Measurements from ENCODE around the gene UBL4A. TPM values are rescaled to one million over a fixed set of nuclear protein-coding genes. Genes with fewer than 3 reads are reported as not detected.

Gene UBL4A
- total and polyA plus RNA-seq, 2 of the 13 experiments (the other 11 are each of a cell fraction or from before 2014, with no cell fraction given), result 16.8 to 25.5 TPM

DNA sequence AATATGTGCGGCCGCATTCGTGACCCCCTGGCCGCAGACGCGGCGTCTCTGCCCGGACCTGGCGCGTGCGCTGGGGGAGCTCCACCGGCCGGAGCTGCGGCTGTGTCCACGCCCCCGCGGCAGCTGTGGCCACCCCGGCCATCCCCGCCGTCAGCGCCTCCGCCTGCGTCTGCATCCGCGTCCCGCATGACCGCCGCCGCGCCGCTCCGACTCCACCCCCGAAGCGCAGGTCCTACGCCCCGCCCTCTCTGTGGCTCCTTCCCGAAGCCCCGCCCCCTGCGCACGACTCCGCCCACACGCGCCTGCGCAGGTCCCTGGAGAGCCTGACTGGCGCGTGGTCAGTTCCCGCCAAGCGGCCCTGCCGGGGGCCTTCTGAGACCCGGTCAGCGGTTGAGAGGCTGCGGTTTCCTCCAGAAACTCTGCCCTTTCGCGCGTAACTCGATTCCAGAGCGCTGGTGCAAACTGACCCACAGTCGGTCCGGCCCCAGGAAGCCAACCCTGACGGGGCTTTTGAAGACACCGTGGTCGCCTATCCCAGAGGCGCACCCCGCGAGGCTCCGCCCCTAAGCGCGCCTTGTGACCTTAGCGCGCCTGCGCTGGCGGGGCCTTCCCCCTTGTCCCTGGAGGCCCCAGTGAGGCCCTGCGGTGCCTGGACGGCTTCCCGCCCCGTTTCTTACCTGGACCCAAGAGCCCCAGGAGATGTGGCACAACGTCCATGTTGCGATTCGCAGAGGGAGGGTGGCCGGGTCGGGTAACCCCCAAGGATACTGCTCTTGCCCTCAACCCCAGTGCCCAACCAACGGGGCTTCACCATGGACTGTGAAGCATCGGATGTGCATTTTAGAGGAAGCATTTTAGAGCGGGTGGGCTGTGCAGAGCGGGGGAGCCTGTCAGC, 7.4 kb downstream of the UBL4A start, which contains the start of gene LAGE3 (continued):
- TF ChIP-seq, protein P1, sequence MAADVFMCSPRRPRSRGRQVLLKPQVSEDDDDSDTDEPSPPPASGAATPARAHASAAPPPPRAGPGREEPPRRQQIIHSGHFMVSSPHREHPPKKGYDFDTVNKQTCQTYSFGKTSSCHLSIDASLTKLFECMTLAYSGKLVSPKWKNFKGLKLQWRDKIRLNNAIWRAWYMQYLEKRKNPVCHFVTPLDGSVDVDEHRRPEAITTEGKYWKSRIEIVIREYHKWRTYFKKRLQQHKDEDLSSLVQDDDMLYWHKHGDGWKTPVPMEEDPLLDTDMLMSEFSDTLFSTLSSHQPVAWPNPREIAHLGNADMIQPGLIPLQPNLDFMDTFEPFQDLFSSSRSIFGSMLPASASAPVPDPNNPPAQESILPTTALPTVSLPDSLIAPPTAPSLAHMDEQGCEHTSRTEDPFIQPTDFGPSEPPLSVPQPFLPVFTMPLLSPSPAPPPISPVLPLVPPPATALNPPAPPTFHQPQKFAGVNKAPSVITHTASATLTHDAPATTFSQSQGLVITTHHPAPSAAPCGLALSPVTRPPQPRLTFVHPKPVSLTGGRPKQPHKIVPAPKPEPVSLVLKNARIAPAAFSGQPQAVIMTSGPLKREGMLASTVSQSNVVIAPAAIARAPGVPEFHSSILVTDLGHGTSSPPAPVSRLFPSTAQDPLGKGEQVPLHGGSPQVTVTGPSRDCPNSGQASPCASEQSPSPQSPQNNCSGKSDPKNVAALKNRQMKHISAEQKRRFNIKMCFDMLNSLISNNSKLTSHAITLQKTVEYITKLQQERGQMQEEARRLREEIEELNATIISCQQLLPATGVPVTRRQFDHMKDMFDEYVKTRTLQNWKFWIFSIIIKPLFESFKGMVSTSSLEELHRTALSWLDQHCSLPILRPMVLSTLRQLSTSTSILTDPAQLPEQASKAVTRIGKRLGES (CRISPR knock-in tag; IDR thresholded peaks at IDR 0.05; ENCODE audit: borderline replicate concordance), result 0 out of 2 replicates have a peak, but pooled peaks have one; percentile 36
- TF ChIP-seq, protein P2, sequence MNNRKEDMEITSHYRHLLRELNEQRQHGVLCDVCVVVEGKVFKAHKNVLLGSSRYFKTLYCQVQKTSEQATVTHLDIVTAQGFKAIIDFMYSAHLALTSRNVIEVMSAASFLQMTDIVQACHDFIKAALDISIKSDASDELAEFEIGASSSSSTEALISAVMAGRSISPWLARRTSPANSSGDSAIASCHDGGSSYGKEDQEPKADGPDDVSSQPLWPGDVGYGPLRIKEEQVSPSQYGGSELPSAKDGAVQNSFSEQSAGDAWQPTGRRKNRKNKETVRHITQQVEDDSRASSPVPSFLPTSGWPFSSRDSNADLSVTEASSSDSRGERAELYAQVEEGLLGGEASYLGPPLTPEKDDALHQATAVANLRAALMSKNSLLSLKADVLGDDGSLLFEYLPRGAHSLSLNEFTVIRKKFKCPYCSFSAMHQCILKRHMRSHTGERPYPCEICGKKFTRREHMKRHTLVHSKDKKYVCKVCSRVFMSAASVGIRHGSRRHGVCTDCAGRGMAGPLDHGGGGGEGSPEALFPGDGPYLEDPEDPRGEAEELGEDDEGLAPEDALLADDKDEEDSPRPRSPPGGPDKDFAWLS (CRISPR knock-in tag; IDR thresholded peaks at IDR 0.05; ENCODE audit: borderline replicate concordance), result no peak
- TF ChIP-seq ZMYM2 (CRISPR knock-in tag; IDR thresholded peaks at IDR 0.05) (no peak), FOXA1 (IDR thresholded peaks at IDR 0.05) (no peak), FOXA1 (CRISPR knock-in tag; IDR thresholded peaks at IDR 0.05) (no peak), KDM1A (CRISPR knock-in tag; IDR thresholded peaks at IDR 0.05) (no peak), ZFX (CRISPR knock-in tag; IDR thresholded peaks at IDR 0.05; ENCODE audit: low read depth) (peak; percentile 67), ZNF773 (CRISPR knock-in tag; IDR thresholded peaks at IDR 0.05; ENCODE audit: borderline replicate concordance) (no peak), FOXK1 (CRISPR knock-in tag; IDR thresholded peaks at IDR 0.05; ENCODE audit: borderline replicate concordance, low read depth) (no peak), ARNT2 (CRISPR knock-in tag; IDR thresholded peaks at IDR 0.05; ENCODE audit: low read depth) (peak; percentile 75; the same call in 1 of the 2 replicates), RFXAP (CRISPR knock-in tag; IDR thresholded peaks at IDR 0.05; ENCODE audit: borderline replicate concordance) (no peak), JDP2 (CRISPR knock-in tag; IDR thresholded peaks at IDR 0.05; ENCODE audit: borderline replicate concordance) (no peak), ZNF556 (CRISPR knock-in tag; IDR thresholded peaks at IDR 0.05; ENCODE audit: borderline replicate concordance) (no peak), GABPB1 (CRISPR knock-in tag; IDR thresholded peaks at IDR 0.05) (peak; percentile 58; the same call in 1 of the 2 replicates), NR2F1 (CRISPR knock-in tag; IDR thresholded peaks at IDR 0.05) (no peak), SMAD1 (CRISPR knock-in tag; IDR thresholded peaks at IDR 0.05; ENCODE audit: borderline replicate concordance, low read depth) (no peak), REXO4 (CRISPR knock-in tag; IDR thresholded peaks at IDR 0.05; ENCODE audit: borderline replicate concordance) (no peak), ZNF567 (CRISPR knock-in tag; IDR thresholded peaks at IDR 0.05; ENCODE audit: borderline replicate concordance) (no peak), GATAD2A (CRISPR knock-in tag; IDR thresholded peaks at IDR 0.05) (no peak), PHF20 (CRISPR knock-in tag; IDR thresholded peaks at IDR 0.05) (no peak)
- TF ChIP-seq, protein P3, sequence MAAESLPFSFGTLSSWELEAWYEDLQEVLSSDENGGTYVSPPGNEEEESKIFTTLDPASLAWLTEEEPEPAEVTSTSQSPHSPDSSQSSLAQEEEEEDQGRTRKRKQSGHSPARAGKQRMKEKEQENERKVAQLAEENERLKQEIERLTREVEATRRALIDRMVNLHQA (CRISPR knock-in tag; IDR thresholded peaks at IDR 0.05), result no peak
- TF ChIP-seq, protein P4, sequence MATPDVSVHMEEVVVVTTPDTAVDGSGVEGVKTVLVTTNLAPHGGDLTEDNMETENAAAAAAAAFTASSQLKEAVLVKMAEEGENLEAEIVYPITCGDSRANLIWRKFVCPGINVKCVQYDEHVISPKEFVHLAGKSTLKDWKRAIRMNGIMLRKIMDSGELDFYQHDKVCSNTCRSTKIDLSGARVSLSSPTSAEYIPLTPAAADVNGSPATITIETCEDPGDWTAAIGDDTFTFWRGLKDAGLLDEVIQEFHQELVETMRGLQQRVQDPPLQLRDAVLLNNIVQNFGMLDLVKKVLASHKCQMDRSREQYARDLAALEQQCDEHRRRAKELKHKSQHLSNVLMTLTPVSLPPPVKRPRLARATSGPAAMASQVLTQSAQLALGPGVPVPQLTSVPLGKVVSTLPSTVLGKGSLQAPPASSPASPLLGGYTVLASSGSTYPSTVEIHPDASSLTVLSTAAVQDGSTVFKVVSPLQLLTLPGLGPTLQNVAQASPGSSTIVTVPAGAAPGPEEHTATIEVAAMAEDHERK (CRISPR knock-in tag; IDR thresholded peaks at IDR 0.05; ENCODE audit: low read depth), result no peak
- TF ChIP-seq, protein P5, sequence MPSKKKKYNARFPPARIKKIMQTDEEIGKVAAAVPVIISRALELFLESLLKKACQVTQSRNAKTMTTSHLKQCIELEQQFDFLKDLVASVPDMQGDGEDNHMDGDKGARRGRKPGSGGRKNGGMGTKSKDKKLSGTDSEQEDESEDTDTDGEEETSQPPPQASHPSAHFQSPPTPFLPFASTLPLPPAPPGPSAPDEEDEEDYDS (CRISPR knock-in tag; IDR thresholded peaks at IDR 0.05), result peak; percentile 47; the same call in 1 of the 2 replicates
